Fibroblast of lung (primary cell): ENCODE data around the gene STARD7. TPM values are rescaled to one million over a fixed set of nuclear protein-coding genes. Genes with fewer than 3 reads are reported as not detected.

Source experiments
- DNase-seq, 2 donors: peaks; one replicate each; pipeline versions ENCODE4 v3.0.0 to v3.0.0-alpha.2; 2010; ENCODE audit warnings: low read depth in 2 of 2
- H2AFZ ChIP-seq: 2 replicates; pipeline ENCODE4 v1.5.1; 2012; ENCODE audit warnings: low read length, control low read depth, inconsistent platforms
- H3K27ac ChIP-seq: 2 replicates; pipeline ENCODE4 v1.5.1; 2011; ENCODE audit warnings: low read length, control low read depth; ENCODE audit not compliant: insufficient read depth
- H3K27me3 ChIP-seq: 2 replicates; pipeline ENCODE4 v1.5.1; 2011; ENCODE audit warnings: mild to moderate bottlenecking, low read length; ENCODE audit not compliant: control insufficient read depth, insufficient read depth
- H3K36me3 ChIP-seq: 2 replicates; pipeline ENCODE4 v1.5.1; 2011; ENCODE audit warnings: low read length; ENCODE audit not compliant: control insufficient read depth, insufficient read depth
- H3K4me1 ChIP-seq: 2 replicates; pipeline ENCODE4 v1.5.1; 2011; ENCODE audit warnings: low read length; ENCODE audit not compliant: control insufficient read depth, insufficient read depth; ENCODE audit errors: extremely low read depth
- H3K4me2 ChIP-seq: 2 replicates; pipeline ENCODE4 v1.5.1; 2011; ENCODE audit warnings: low read length, control low read depth; ENCODE audit not compliant: insufficient read depth; ENCODE audit errors: extremely low read depth
- H3K4me3 ChIP-seq, 4 experiments: fragments of 200-600 bp in 1 of 4; sonication (generic) in 1 of 4; replicated peaks in 1 of 4; 2 replicates each; pipeline ENCODE4 v1.5.1; 2011 to 2016; ENCODE audit warnings: low read length in 4 of 4, low read depth in 3 of 4, mild to moderate bottlenecking in 3 of 4, control low read depth in 2 of 4, inconsistent platforms in 1 of 4, mixed read lengths in 1 of 4; ENCODE audit not compliant: insufficient read depth in 1 of 4; ENCODE audit errors: control extremely low read depth in 1 of 4
- H3K79me2 ChIP-seq: 2 replicates; pipeline ENCODE4 v1.5.1; 2012; ENCODE audit warnings: mild to moderate bottlenecking, low read length, inconsistent platforms; ENCODE audit not compliant: control insufficient read depth, insufficient read depth
- H3K9ac ChIP-seq: 2 replicates; pipeline ENCODE4 v1.5.1; 2011; ENCODE audit warnings: mild to moderate bottlenecking, low read length, control low read depth; ENCODE audit not compliant: insufficient read depth
- H3K9me3 ChIP-seq: 2 replicates; pipeline ENCODE4 v1.5.1; 2012; ENCODE audit warnings: low read depth, low read length; ENCODE audit not compliant: control insufficient read depth, insufficient read depth
- H4K20me1 ChIP-seq: 2 replicates; pipeline ENCODE4 v1.5.1; 2011; ENCODE audit warnings: low read length; ENCODE audit not compliant: control insufficient read depth, insufficient read depth; ENCODE audit errors: extremely low read depth
- EZH2 ChIP-seq: IDR thresholded peaks from 2 replicates; pipeline ENCODE4 v1.5.1; 2012; ENCODE audit warnings: low read length, control low read depth, mild to moderate bottlenecking; ENCODE audit errors: missing control alignments
- polyA plus RNA-seq, 2 donors: library from polyadenylated mRNA; depleted of rRNA in 1 of 2; stranded (reverse) in 1 of 2; unstranded in 1 of 2; fragments of >200 nt; gene quantifications; 2 replicates each; pipeline ENCODE4 v1.2.1, GENCODE V29; 2011 to 2012; ENCODE audit warnings: missing spikeins in 1 of 2
- total RNA-seq: library from RNA; depleted of rRNA; stranded (reverse); fragments of >200 nt; gene quantifications from 2 replicates; pipeline ENCODE4 v1.2.1, GENCODE V29; 2014
- TF ChIP-seq, protein P1 (sequence below), 2 donors: IDR thresholded peaks in 1 of 2; conservative IDR thresholded peaks in 1 of 2; 1 replicate in 1 of 2; 2 replicates in 1 of 2; pipeline ENCODE4 v1.5.1; 2011 to 2012; ENCODE audit warnings: low read length in 2 of 2, control low read depth in 1 of 2, inconsistent platforms in 1 of 2, low read depth in 1 of 2, mild to moderate bottlenecking in 1 of 2

STARD7 gene
- total and polyA plus RNA-seq, 2 donors (not counting 1 experiment from before 2014, with no cell fraction given), result 109 to 121 TPM

DNA sequence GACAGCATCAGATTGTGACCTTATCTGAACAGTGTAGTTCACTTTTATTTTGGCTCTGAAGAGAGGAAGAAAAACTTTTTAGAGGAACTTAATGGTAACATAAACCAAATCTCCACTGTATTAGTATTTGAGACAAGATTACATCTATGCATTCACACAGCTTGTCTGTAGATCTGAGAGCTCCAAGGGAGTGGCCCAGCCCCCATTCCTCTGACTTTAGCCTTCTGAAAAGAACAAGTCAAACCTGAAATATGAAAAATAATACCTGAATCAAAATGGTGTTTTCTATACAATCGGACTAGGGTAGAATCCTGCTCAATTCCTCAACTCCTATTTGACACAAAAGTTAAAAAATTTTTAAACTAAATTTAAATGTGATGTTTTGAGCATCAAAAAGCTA lies 23.1 kb downstream of the STARD7 start:
- no peak overlapping the region for H2AFZ ChIP-seq
- H3K4me2 ChIP-seq, result no peak overlapping the region

DNA sequence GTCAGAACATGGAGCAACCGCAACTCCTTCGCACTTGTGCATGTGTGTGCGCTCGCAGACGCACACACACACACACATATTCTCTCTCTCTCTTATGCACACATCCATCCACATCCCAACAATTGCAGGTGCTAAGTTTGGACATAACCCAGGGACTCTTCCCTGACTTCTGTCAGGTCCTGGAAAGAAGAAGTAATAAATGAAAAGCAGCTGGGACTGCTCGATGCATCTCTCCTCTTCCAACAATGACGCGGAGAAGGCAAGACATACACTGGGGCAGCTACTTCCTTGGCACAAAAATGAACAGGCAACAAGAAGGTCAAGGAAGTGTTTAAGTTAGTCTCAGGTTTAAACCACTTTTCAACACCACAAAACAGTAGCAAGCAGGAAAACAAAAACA lies 23.6 kb downstream of the STARD7 start:
- Histone ChIP-seq H3K36me3 (peaks cover 10% of the 10 kb centered on the region), H4K20me1 (no peaks in the 10 kb centered on the region), H3K9me3 (no peaks in the 10 kb centered on the region), H3K27ac (no peak overlapping the region), H3K27me3 (no peaks in the 10 kb centered on the region), H3K9ac (no peak overlapping the region), H3K79me2 (no peaks in the 10 kb centered on the region), H3K4me2 (no peak overlapping the region), H3K4me1 (no peaks in the 10 kb centered on the region), H2AFZ (no peak overlapping the region), H3K4me3 (no peak overlapping the region)
- DNase-seq, result no peak
- no peak for TF ChIP-seq EZH2

More for the DNA sequence above, 23.1 kb downstream of the STARD7 start:
- Histone ChIP-seq H3K9me3 (no peaks in the 10 kb centered on the region), H3K4me3 (no peak overlapping the region), H3K27me3 (no peaks in the 10 kb centered on the region), H3K79me2 (no peaks in the 10 kb centered on the region), H3K4me1 (no peaks in the 10 kb centered on the region), H3K27ac (no peak overlapping the region), H4K20me1 (no peaks in the 10 kb centered on the region), H3K9ac (no peak overlapping the region), H3K36me3 (peaks cover 10% of the 10 kb centered on the region)
- no peak for DNase-seq
- TF ChIP-seq EZH2, result no peak
- TF ChIP-seq, protein P1, sequence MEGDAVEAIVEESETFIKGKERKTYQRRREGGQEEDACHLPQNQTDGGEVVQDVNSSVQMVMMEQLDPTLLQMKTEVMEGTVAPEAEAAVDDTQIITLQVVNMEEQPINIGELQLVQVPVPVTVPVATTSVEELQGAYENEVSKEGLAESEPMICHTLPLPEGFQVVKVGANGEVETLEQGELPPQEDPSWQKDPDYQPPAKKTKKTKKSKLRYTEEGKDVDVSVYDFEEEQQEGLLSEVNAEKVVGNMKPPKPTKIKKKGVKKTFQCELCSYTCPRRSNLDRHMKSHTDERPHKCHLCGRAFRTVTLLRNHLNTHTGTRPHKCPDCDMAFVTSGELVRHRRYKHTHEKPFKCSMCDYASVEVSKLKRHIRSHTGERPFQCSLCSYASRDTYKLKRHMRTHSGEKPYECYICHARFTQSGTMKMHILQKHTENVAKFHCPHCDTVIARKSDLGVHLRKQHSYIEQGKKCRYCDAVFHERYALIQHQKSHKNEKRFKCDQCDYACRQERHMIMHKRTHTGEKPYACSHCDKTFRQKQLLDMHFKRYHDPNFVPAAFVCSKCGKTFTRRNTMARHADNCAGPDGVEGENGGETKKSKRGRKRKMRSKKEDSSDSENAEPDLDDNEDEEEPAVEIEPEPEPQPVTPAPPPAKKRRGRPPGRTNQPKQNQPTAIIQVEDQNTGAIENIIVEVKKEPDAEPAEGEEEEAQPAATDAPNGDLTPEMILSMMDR (conservative IDR thresholded peaks at IDR 0.05 in 1 of 2, IDR thresholded peaks at IDR 0.05 in 1 of 2; ENCODE audit: low read depth in 1 of 2, low read length in 2 of 2), result no peak

DNA sequence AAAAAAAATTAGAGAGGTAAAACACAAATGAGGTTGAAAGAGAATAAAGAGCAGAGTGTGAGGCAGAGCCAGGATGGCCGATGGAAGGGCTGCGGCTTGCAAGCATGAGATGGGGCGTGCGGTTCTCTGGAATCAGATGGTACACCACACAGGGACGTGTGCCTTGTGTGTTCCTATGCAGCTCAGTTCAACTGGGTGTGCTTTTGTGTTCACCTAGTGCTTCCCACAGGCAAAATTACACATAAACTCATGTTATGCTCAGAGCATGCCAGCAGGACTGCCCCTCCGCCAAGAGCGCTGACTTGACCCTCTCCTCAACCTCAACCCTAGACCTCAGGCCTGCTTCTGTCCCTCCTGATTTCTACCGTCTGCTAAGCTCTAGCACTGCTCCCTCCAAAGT lies 24.4 kb downstream of the STARD7 start:
- no peak overlapping the region for H3K9ac ChIP-seq
- H3K27ac ChIP-seq, result no peak overlapping the region
- no peaks in the 10 kb centered on the region for H3K27me3 ChIP-seq
- DNase-seq, result no peak
- H3K36me3 ChIP-seq, result peaks cover 10% of the 10 kb centered on the region
- no peaks in the 10 kb centered on the region for H3K79me2 ChIP-seq
- H3K9me3 ChIP-seq, result no peaks in the 10 kb centered on the region
- TF ChIP-seq, protein P1 (conservative IDR thresholded peaks at IDR 0.05 in 1 of 2, IDR thresholded peaks at IDR 0.05 in 1 of 2; ENCODE audit: low read depth in 1 of 2, low read length in 2 of 2), result no peak
- no peak for TF ChIP-seq EZH2
- no peaks in the 10 kb centered on the region for H3K4me1 ChIP-seq
- H2AFZ ChIP-seq, result no peak overlapping the region
- H4K20me1 ChIP-seq, result no peaks in the 10 kb centered on the region
- H3K4me2 ChIP-seq, result no peak overlapping the region
- H3K4me3 ChIP-seq, result no peak overlapping the region
